HT-29 (cell line): ENCODE data around the gene RAP1GAP2. TPM values are rescaled to one million over a fixed set of nuclear protein-coding genes. Genes with fewer than 3 reads are reported as not detected.

Experiments
- DNase-seq: peaks from one replicate; pipeline ENCODE4 v3.0.0-alpha.2; 2015; ENCODE audit warnings: low spot score
- total RNA-seq: library from RNA; depleted of rRNA; stranded (reverse); fragments of >200 nt; shearing (Covaris generic); gene quantifications from 2 replicates; pipeline ENCODE4 v1.2.3, GENCODE V29; 2014

RAP1GAP2 gene
- total RNA-seq, 1 experiment from 2014 or later = 9.6 TPM

DNA sequence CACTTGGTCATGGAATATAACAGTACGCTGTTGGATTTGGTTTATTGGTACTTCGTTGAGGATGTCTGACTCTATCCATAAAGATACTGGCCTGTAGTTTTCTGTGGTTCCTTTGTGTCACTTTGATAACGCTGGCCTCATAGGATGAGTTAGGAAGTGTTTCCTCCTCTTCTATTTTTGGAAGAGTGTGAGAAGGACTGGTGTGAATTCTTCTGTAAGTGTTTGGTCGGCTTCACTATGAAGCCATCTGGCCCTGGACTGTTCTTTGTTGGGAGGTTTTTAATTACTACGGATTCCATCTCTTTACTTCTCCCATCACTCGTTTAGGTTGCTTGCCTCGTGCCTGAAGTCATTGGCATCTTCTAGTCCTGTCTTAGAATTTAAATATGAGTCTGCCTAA is 149.9 kb downstream of the RAP1GAP2 start:
- DNase-seq = no peak

DNA sequence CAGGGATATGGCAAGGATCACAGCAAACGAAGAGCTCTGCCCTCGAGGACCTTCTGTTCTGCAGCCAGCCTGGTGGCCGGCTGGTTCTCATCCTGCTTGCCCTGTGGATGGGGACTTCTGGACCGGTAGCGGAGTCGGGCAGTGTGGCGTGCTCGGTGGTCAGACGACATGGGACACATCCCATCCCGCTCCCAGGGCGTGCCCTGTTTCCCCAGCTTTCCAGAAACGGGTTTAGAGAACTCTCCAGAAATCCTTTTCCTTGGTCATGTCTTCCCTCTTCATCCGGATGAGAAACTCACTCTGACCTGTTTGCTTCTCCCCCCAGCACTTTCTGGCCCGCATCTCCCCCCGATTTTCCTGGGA is 151.3 kb downstream of the RAP1GAP2 start:
- DNase-seq = no peak

DNA sequence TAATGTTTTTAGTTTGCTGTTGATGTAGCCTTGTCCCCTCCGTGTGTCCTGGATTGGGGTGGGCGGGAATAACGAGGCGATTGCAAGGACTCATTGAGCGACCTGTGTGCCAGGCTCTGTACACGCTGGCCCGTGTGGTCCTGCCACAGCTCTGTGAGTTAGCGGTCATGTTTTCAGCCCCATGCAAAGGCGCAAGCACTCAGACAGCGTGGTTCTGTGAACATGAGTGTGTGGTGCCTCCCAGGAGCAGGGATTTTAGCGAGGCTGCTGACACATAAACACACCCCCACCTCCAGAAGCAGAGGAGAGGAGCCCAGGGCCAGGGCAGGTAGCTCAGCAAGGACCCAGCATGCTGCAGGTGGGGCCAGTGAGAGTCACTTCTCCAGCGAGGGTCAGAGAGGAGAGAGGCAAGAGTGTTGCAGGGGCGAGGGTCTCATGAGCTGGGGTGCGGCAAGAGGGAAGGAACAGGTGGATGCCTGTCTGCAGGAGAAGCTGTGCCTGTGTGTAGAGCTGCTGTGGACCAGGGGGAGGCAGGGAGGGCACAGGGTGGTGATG is 151.8 kb downstream of the RAP1GAP2 start:
- no peak for DNase-seq

DNA sequence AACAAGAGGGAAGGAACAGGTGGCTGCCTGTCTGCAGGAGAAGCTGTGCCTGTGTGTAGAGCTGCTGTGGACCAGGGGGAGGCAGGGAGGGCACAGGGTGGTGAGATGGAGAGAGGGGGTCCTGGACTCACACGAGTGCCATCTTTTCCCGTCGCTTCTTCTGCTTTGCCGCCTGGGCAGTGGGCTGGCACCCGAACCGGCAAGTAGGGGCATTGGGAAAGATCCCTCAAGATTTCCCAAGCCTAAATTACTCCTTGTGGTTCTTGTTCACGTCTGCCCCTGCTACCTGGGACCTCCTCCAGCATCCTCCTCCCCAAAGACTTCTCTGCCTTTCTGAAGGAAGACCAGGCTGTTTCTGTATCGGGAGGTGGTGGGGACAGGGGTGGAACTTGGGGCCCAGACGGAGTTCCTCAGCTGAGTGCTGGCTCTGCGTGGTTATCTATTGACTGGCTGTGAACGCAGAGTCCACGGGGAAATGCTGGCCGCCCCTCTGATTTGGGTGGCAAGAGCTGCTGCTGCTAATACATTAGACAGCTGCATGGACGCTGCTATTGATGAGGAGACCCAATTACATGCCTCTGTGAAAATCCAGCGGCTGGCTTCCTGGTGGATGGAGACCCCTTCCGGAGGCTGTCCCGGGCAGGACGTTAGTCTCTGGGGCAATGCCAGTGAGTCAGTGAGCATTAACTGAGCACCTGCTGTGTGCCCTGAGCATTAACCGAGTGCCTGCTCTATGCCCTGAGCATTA is 152.7 kb downstream of the RAP1GAP2 start:
- DNase-seq = no peak

DNA sequence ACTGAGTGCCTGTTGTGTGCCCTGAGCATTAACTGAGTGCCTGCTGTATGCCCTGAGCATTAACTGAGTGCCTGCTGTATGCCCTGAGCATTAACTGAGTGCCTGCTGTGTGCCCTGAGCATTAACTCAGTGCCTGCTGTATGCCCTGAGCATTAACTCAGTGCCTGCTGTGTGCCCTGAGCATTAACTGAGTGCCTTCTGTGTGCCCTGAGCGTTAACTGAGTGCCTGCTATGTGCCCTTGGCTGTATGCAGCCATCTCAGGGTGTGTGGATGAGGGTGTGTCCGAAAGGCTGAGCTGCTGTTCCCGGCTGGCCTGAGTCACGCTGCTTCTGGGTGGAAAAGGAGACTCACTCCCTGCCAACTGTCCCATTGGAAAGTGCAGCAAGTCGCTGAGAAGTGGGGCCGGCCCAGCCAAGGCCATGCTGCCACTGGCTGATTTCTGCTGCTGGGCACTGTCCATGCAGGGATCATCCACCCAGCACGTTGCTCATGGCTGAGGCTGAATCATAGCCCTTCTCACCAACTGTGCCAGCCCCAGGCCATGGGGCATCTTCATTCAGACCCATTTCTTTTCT is 153.3 kb downstream of the RAP1GAP2 start:
- DNase-seq = no peak

DNA sequence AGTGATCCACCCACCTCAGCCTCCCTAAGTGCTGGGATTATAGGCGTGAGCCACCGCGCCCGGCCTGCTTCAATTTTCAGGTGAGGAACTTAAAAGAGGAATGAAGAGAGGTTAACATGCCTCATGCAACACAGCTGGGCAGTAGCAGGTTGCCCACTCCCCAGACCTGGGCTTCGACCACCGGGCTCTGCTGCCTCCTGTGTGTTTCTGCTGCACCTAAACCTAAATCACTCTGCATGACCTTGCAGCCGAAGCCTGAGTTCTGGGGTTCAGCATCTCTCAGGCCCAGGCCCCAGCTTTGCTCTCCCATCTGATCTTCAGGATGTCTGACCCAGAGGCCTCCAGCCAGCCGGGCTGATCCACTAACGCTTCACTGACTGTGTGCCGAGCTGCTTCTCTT is 154.6 kb downstream of the RAP1GAP2 start:
- DNase-seq = no peak

DNA sequence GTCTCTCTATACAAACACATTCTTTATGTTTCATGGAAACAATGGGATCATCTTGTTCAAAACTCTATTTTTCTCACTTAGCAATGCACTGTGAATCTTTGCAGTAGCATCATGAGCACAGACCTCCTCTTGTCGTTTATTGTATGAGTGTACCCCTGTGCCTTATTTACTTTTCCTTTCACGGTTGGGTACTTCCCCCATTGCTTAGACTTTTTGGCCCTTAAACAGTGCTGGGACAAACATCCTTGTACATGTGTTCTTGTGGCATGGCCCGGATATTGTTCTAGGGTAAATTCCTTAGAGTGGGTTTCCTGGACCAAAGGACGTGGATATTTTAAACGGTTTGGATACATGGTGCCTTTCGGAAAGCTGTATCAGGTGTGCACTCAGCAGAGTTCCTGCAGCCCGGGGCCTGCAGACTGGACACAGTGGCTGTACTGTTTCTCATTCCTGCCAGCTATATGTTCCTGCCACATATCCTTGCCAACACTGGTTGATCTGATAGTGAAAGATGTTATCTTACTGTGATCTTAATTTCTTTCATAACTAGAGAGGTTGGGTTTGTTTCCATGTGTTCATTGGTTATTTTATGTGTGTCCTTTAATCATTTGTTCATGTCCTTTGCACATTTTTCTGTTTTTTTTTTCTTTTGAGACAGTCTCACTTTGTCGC is 156.1 kb downstream of the RAP1GAP2 start:
- DNase-seq = no peak

DNA sequence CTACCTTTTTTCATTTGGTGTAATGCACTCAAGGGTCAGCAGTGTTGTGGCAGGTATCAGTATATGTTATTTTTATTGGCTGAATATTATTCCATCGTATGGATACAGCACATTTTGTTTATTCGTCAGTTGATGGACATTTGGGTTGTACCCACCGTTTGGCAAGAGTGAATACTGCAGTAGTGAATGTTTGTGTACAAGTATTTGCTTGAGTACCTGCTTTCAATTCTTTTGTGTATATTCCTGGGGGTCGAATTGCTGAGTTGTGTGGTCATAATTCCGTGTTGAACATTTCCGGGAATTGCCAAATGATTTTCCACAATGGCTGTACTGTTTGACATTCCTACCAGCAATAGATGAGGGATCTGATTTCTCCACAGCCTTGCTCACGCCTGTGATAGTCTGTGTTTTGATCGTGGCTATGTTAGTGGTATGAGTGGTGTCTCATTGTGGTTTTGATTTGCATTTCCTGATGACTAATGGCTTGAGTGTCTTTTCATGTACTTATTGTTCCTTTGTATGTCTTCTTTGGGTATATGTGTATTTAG is 158.7 kb downstream of the RAP1GAP2 start:
- DNase-seq = peak; percentile 66

DNA sequence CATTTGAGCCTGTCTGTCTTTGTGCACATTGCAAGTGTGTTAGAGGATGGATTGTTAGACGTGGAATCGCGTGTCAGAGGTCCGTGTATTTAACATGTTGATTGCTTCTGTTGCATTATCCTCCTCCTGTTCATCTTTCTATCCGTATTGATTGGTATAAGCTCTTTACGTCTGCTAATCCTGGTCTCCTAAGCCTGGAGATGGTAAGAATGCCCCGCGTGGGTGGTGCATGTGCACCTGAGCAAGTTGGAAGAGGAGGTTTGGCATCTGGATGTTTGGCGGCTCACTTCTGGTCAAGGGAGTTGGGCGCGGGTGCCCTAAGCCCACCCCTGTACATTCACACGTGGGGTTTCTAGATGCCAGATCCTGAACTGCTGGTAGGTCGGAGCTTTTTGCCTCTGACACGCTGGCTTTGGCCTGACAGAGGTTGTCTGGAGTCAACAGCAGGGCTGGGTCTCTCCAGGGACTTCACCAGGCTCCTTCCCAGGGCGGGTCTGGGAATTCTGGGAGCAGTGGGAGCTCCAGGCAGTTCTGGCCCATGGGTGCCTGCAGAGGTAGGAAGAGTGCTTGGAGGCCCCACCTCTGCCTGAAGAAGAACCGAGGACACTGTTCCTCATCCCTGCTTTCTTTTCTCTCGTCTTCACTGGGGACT is 159.8 kb downstream of the RAP1GAP2 start:
- DNase-seq = peak; percentile 39

DNA sequence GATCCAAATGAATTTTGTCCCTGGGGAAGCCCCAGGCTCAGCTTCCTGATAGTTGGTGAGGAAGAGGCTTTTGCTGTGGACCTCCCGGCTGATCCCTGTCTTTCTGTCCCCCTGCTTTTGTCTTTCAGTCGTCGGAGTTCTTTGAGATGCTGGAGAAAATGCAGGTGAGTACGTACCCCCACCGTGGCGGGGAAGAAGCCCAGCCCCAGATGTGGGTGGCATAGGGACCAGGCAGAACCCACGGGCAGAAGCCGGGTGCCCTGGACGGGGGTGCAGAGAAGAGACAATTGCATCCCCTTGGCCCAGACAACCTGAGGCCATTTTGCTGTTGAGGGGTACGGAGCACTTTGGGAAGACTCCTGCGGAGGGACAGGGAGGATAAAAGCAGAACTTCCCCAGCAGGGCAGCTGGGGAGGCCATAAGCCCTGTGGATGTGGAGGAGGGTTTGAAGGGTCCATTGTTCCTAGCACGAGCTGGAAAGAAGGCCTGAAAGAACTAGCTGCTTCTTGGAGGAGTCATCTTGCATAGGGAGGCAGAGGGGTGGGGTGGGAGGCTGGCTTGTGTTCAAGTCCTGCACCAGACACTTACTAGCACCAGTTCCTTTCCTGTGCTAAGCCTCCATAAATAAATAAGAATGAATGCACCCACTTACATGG is 161.5 kb downstream of the RAP1GAP2 start:
- DNase-seq = no peak

DNA sequence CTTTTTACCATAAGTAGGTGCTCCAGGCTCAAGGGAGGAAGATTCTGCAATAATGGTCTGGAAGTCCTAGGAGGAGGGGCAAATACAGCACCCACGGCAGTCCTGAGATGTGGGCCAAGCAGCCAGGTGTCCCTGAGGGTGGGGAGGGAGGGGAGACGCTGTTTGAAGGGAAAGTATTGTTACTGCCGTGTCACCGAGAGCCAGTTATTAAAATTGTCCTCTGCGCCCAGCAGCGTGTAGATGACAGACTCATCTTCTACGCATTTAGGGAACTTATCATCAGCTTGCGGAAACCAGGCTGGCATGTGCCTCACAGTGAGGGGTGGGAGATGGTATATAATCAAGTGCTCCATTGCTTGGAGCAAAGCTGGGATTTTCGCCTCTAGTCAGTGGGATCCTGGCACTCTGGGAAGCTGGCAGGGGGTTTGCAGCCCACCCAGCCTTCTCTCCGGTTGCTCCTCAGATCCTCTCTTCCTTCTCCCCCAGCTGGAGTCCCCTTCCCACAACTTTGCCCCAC is 162.5 kb downstream of the RAP1GAP2 start:
- DNase-seq = no peak

DNA sequence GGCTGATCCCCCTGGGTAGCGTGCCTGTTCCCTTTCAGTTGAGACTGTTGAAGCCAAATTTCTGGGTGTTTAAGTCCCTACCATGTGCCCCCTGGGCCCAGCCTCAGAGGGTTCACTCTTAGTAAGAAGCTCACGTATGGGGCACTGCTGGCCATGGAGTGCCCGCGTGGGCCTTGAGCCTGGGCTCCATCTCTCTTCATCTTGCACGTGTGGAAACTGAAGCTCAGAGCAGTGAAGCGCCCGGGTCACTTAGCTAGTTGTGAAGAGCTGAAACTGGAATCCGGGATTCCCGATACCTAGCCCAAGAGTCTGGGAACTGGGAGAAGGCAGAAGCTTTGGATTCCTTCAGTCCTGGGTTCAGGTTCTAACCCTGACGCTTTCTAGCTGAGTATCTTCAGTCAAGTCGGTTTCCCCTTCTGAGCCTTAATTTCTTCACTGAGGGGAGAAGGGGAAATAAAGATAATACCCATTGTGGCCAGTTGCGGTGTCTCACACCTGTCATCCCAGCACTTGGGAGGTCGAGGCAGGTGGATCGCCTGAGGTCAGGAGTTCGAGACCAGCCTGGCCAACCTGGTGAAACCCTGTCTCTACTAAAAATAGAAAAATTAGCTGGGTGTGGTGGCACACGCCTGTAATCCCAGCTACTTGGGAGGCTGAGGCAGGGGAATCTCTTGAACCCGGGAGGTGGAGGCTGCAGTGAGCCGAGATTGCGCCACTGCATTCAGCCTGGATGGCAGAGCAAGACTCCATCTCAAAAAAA is 163.3 kb downstream of the RAP1GAP2 start:
- no peak for DNase-seq

DNA sequence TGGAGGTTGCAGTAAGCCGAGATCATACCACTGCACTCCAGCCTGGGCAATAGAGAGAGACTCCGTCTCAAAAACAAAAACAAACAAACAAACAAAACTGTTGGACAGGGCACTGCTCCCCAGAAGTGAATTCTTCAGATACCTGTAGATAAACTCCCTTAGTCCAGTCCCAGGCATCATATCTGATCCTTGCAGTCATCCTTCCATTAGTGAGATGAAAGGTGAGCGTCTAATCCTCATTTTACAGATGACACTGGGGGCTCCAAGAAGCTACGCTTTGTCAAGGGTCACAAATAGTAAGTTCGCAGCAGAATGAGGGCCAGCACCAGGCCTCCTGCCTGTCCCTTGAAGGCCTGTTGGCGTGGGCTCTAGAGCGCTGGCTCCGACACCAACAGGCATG is 165.2 kb downstream of the RAP1GAP2 start:
- DNase-seq = no peak

DNA sequence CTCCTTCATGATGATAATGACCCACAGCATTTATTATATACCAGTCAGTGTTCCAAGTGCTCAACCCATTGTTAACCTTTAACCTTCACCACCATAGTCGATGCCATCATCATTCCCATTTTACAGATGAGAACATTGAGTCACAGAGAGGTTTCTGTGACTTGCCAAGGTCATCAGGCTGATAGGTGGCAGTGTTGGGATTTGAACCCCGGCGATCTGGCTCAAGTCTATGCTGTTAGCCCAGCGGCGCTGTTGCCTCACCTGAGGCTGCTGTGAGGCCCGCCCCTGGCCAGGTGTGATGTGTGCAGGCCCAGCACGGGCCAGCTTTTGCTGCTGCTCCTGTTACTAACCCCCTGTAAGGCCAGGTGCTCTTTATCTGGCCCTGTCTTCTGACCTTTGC is 166.0 kb downstream of the RAP1GAP2 start:
- DNase-seq = no peak

DNA sequence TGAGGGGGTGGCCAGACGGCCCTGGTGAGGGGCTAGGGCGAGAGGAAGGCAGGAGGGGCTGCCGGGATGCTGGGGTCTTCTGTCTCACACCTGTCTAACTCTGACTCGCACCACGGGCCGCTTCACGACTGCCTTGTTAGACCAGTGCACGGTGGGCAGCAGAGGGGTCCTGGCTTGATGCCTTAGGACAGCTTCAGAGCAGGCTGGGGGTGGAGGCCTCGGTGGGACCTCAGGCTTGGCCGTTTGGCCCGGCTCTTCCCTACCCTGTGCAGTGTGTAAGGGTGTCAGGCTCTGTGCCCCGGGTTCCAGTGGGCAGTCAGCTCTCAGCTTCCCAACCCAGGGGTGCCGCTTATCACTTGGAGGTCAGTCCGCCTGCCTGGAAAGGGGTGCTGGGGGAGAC is 166.5 kb downstream of the RAP1GAP2 start:
- no peak for DNase-seq

DNA sequence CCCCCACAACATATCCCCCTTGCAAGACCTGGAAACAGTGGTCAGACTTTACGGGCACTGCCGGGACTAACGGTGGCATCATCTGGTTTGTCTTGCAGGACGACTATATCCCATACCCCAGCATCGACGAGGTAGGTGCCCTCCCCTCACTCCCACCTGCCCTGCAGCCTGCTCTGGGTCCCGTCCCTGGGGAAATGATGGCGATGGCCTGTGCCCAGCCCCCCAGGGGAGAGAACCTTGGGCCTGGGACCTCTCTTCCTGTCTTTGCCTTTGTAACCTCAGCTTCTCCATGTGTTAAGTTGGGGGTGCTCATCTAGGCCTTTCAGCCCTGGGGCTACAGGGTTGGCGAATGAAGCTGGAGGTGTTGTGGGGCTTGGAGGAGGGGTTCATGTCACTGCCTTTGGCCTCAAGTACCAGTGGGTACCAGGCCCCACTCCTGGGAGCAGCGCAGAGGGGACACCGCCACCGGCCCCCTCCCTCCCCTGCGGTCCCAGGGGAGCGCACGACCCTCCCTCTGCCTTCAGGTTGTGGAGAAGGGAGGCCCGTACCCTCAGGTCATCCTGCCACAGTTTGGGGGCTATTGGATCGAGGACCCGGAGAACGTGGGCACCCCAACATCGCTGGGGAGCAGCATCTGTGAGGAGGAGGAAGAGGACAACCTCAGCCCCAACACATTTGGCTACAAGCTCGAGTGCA is 167.2 kb downstream of the RAP1GAP2 start:
- DNase-seq = no peak

DNA sequence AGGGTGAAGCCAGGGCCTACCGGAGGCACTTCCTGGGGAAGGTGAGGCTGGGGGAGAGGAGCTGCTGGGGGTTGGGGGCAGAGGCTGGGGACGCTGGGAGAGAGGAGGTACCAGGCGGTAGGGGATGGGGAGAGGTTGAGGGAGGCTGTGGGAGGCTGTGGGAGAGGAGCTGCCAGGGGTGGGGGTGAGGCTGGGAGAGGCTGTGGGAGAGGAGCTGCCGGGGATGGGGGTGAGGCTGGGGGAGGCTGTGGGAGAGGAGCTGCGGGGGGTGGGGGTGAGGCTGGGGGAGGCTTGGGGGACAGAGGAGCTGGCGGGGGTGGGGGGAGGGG is 167.8 kb downstream of the RAP1GAP2 start:
- no peak for DNase-seq

DNA sequence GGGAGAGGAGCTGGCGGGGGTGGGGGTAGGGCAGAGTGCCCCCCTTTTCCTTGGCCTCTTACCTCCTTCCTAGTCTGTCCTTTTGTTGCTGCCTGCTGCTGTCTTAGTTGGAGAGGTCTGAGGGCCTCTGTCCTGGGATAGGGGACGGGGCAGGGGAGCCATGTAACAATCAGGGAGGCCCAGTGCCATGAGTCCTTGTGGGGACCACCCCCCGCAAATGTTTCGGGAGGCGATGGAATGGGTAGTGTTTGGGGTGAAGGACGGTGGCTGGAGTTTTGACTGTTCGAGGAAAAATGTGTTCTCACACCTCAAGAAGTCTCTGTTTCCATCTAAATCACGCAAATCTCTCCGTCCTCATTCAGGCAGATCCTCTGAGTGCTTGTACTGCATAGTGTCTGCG is 168.1 kb downstream of the RAP1GAP2 start:
- no peak for DNase-seq

DNA sequence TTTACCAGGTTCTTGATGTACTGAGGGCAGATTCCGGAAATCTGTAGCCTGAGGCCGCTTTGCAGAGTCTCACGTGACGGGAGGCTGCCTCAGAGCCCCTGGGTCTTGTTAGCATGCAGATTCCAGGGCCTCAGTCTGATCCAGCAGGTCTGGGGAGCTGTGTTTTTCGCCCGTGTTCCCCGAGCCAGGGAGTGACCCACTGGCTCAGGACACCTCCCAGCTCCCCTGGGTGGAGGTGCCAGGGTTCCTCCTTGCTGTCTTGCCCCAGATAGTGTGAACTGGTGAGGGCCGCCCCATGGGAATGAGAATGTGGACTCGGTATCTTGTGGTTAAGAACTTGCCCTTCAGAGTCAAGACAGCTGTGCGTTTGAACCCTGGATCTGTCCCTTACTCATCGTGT is 168.6 kb downstream of the RAP1GAP2 start:
- no peak for DNase-seq
